ENCODE measurements around the gene PHF13.

Gene PHF13

DNA sequence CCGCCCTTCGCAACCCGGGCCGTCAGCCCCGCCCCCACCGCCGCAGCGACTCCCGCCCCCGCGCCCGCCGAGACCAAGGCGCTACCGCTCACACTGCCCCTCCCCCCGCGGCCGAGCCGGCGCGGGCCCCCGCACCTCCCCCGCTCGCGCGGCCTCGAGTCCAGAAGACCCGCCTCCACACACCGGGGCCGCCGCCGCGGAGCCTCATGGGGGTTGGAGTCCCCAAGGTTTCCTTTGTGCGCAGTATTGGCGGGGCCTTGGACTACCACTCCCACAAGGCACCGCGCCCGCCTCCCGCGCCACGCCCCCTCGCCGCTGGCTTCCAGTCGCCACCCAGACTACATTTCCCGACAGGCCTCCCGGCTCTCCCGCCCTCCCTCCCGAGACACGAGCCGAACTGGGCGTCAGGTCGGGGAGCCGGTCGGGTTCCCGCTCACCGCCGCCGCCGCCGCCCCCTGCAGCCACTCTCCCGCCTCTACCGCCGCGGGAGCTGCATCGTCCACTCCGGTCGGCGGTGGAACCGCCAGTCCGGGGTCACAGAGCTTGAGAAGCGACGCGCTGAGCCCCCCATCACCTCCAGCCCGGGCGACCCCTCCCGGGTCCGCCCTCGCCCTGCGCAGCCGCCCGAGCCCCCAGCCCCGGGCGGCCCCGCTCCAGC, at the start of gene PHF13:
Gene PHF13 (plus strand): TSS at position 371 of the 658 bp plus-strand sequence. CDS start 336 bp downstream, outside the sequence.
- peak; percentile 97 for DNase-seq (ENCODE audit: low read depth)
- peak within 1 kb of the TSS; percentile 83 for H3K4me3 ChIP-seq (ENCODE audit: low read depth, low read length)

GRCh38 chr1:6569033-6569432, 44.5 kb upstream of the PHF13 start:
- no peak for DNase-seq (ENCODE audit: low read depth)
- no peak overlapping the region for H3K4me3 ChIP-seq (ENCODE audit: low read depth, low read length)

GRCh38 chr1:6570100-6570499, 43.4 kb upstream of the PHF13 start:
- DNase-seq (ENCODE audit: low read depth): no peak
- no peak overlapping the region for H3K4me3 ChIP-seq (ENCODE audit: low read depth, low read length)

DNA sequence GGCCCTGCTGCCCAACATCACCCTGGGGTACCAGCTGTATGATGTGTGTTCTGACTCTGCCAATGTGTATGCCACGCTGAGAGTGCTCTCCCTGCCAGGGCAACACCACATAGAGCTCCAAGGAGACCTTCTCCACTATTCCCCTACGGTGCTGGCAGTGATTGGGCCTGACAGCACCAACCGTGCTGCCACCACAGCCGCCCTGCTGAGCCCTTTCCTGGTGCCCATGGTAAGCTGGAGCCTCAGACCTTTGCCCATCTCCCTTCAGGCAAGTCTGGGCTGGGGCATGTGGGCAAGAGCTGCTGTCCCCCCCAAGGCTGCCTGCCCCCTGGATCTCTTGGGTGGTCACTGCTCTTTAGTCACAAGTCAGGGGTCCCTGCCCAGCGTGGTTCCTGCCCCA, 42.5 kb upstream of the PHF13 start:
- no peak overlapping the region for H3K4me3 ChIP-seq (ENCODE audit: low read depth, low read length)
- DNase-seq (ENCODE audit: low read depth): no peak

- no peak overlapping the region for H3K4me3 ChIP-seq (ENCODE audit: low read depth, low read length)
- DNase-seq (ENCODE audit: low read depth): no peak
Observed at GRCh38 chr1:6572653-6573383, 40.7 kb upstream of the PHF13 start.

DNA sequence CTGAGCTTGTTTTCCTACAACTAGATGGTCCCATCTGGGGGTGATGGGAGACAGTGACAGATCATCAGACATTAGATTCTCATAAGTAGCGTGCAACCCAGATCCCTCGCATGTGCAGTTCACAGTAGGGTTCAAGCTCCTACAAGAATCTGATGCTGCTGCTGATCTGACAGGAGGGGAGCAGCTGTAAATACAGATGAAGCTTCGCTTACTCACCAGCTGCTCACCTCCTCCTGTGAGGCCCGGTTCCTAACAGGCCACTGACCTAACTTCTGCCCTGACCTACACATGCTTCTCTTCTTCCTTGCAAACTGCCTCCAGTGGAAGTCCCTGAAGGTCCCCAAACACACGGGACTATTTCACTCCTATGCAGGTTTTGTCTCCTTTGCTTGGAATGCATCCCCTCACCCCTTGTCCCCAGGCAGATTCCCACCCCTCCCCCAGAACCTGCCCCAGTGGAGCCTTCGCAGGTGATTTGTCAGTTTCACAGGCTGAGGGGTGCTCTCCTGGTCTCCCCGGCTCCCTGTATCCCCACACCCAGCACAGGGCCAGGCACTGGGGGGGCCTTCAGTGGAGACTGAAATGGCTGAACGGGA, 39.4 kb upstream of the PHF13 start:
- no peak overlapping the region for H3K4me3 ChIP-seq (ENCODE audit: low read depth, low read length)

GRCh38 chr1:6574818-6575217, 38.7 kb upstream of the PHF13 start:
- DNase-seq (ENCODE audit: low read depth): no peak

More for the DNA sequence above, 39.4 kb upstream of the PHF13 start:
- no peak for DNase-seq (ENCODE audit: low read depth)

DNA sequence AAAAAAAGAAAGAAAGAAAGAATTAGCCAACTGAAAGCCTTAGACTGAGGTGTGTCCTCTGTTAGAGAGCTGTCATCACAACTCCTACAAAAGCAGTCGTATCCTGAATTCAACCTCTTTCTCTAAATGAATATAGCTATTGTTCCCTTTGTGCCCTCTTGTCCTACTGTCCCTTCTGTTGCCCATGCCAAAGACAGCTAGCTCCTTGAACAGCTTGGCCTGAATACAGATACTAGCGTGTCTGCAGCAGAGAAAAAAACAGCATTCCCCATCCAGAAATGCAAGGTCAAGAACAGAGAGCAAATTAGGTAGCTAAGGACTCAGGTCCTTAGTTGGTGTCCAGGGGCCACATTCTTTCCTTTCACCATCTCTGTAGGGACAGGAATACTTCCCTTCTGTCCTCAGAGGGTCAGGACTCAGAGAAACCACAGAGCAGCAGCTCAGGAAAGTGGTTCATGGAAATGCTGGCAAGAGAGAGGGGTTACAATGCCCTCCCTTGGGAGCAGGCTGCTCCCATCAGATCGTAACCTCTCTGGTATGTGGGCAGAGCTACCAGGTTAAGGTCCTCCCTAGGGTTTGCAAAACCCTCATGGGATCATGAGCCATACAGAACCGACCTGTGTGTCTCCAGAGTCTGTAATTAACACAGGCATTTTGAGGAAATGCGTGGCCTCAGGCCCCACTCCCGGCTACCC, 35.6 kb upstream of the PHF13 start:
- DNase-seq (ENCODE audit: low read depth): no peak
- H3K4me3 ChIP-seq (ENCODE audit: low read depth, low read length): no peak overlapping the region

More at GRCh38 chr1:6574818-6575217, 38.7 kb upstream of the PHF13 start:
- no peak overlapping the region for H3K4me3 ChIP-seq (ENCODE audit: low read depth, low read length)

GRCh38 chr1:6578624-6579373, 34.7 kb upstream of the PHF13 start:
- H3K4me3 ChIP-seq (ENCODE audit: low read depth, low read length): no peak overlapping the region

DNA sequence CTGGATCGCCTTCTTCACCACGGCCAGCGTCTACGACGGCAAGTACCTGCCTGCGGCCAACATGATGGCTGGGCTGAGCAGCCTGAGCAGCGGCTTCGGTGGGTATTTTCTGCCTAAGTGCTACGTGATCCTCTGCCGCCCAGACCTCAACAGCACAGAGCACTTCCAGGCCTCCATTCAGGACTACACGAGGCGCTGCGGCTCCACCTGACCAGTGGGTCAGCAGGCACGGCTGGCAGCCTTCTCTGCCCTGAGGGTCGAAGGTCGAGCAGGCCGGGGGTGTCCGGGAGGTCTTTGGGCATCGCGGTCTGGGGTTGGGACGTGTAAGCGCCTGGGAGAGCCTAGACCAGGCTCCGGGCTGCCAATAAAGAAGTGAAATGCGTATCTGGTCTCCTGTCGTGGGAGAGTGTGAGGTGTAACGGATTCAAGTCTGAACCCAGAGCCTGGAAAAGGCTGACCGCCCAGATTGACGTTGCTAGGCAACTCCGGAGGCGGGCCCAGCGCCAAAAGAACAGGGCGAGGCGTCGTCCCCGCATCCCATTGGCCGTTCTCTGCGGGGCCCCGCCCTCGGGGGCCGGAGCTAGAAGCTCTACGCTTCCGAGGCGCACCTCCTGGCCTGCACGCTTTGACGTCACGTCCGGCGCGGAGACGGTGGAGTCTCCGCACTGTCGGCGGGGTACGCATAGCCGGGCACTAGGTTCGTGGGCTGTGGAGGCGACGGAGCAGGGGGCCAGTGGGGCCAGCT, 34.0 kb upstream of the PHF13 start, which contains the start of gene ZBTB48:
Gene ZBTB48 (plus strand): TSS at position 621 of the 745 bp plus-strand sequence. CDS start 616 bp downstream, outside the sequence.
- DNase-seq (ENCODE audit: low read depth): peak; percentile 84
- H3K4me3 ChIP-seq (ENCODE audit: low read depth, low read length): peak within 1 kb of the TSS; percentile 72

More at GRCh38 chr1:6578624-6579373, 34.7 kb upstream of the PHF13 start:
- DNase-seq (ENCODE audit: low read depth): no peak

DNA sequence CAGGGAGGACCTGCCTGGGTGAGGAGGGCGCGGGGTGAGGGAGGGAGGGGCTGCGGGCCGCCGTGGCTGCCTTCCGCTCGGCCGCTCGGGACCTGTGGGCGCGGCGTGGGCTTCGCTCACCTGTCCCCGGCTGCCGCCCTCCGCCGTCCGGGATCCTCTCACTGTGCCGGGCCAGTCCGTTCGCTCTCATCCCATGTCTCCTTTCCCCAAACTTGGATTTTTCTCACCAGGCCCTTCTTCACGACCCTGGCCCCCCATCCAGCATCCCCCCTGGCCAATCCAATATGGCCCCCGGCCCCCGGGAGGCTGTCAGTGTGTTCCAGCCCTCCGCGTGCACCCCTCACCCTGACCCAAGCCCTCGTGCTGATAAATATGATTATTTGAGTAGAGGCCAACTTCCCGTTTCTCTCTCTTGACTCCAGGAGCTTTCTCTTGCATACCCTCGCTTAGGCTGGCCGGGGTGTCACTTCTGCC, 33.4 kb upstream of the PHF13 start:
- no peak for DNase-seq (ENCODE audit: low read depth)
- peak overlapping the region; percentile 72 for H3K4me3 ChIP-seq (ENCODE audit: low read depth, low read length)

GRCh38 chr1:6580593-6581409, 32.7 kb upstream of the PHF13 start:
- DNase-seq (ENCODE audit: low read depth): no peak
- peak overlapping the region; percentile 72 for H3K4me3 ChIP-seq (ENCODE audit: low read depth, low read length)

DNA sequence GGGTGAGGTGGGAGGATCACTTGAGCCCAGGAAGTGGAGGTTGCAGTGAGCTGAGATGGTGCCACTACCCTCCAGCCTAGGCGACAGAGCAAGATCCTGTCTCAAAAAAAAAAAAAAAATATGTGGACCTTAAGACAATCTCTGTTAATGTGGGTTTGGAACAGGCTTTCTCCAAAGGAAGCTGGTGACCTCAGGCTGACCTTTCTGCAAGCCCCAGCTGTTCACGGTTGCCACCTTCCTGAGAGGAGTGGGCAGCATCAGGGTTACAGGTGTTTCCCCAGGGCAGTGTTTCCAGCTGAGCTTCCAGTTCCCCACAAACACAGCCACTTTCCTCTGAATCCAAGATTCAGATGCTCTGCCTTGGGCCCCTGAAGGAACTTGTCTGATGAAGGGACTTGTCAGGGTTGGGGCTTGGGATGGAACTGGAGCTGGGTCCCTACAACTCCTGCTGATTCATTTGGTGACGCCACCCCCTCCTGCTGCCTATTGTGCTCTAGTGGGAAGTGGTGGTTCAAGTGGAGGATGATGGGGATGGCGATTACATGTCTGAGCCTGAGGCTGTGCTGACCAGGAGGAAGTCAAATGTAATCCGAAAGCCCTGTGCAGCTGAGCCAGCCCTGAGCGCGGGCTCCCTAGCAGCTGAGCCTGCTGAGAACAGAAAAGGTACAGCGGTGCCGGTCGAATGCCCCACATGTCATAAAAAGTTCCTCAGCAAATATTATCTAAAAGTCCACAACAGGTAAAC, 31.8 kb upstream of the PHF13 start:
- H3K4me3 ChIP-seq (ENCODE audit: low read depth, low read length): no peak overlapping the region

DNA sequence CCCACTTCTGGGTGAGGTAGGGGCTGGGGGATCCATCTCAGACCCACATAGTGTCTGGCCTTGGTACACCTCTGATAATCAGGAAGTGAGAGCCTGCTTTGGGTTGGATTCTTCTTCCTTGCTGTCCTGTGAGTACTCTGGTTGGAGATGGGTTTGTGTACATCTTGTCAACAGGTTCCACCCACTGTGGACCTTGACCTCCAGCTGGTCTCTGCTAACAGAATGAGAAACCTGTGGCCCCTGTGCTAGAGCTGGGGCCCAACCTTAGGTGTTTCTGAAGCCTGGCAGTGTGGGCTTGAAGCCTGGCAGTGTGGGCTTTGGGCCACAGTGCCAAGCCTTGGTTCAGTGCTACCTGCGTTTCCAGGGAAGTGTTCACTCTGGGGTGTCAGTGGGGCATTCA, 31.2 kb upstream of the PHF13 start:
- no peak for DNase-seq (ENCODE audit: low read depth)
- H3K4me3 ChIP-seq (ENCODE audit: low read depth, low read length): no peak overlapping the region

More for the DNA sequence above, 31.8 kb upstream of the PHF13 start:
- no peak for DNase-seq (ENCODE audit: low read depth)

- no peak for DNase-seq (ENCODE audit: low read depth)
Observed at GRCh38 chr1:6584126-6585080, 29.1 kb upstream of the PHF13 start.

More at GRCh38 chr1:6584126-6585080, 29.1 kb upstream of the PHF13 start:
- no peak overlapping the region for H3K4me3 ChIP-seq (ENCODE audit: low read depth, low read length)
